ENCODE measurements around the gene MAP3K9.

GRCh38 chr14:70744641-70745040 lies 64.7 kb downstream of the MAP3K9 start:
- TF ChIP-seq EZH2 (IDR thresholded peaks at IDR 0.05; ENCODE audit: borderline replicate concordance) (no peak), CTCF (IDR thresholded peaks at IDR 0.05; ENCODE audit: poor library complexity) (no peak), EZH2phosphoT487 (IDR thresholded peaks at IDR 0.05; ENCODE audit: low read depth, severe bottlenecking, unreplicated experiment) (no peak)
